Frontal cortex (tissue), 4 donors: Measurements from ENCODE around the gene AGPAT2. TPM values are rescaled to one million over a fixed set of nuclear protein-coding genes. Genes with fewer than 3 reads are reported as not detected.

Experiments used
- DNase-seq, 2 donors: peaks; one replicate each; pipeline ENCODE4 v3.0.0; 2012; ENCODE audit warnings: low spot score in 2 of 2
- FAIRE-seq: peaks from 2 replicates; lab custom pipeline; 2012; peaks lifted over from hg19 to GRCh38; lab: Jason Lieb, UNC
- total RNA-seq: library from RNA; depleted of rRNA; stranded (reverse); fragments of >200 nt; gene quantifications from one replicate; pipeline ENCODE4 v1.2.3, GENCODE V29; 2014
- donor health status: control.
- donor health status: control.
- donor health status: control.

The AGPAT2 gene
- total RNA-seq, 1 donor from 2014 or later, result 1.2 TPM

- no peak for DNase-seq
- no peak for FAIRE-seq
These were observed 9.2 kb downstream of the AGPAT2 start for GRCh38 chr9:136678034-136678433.

GRCh38 chr9:136676920-136677686 is 10.2 kb downstream of the AGPAT2 start:
- no peak for DNase-seq
- no peak for FAIRE-seq

- no peak for DNase-seq
- FAIRE-seq, result no peak
These were observed 10.9 kb downstream of the AGPAT2 start for GRCh38 chr9:136676297-136676794.

- no peak for DNase-seq
- FAIRE-seq, result no peak
These were observed 11.6 kb downstream of the AGPAT2 start for GRCh38 chr9:136675477-136676296.

GRCh38 chr9:136674786-136675349 is 12.4 kb downstream of the AGPAT2 start:
- DNase-seq, result no peak
- FAIRE-seq, result no peak

GRCh38 chr9:136673975-136674785 is 13.1 kb downstream of the AGPAT2 start:
- no peak for DNase-seq
- no peak for FAIRE-seq

- FAIRE-seq, result no peak
- DNase-seq, result no peak
These were observed 13.9 kb downstream of the AGPAT2 start for GRCh38 chr9:136673088-136673974.

- FAIRE-seq, result no peak
- no peak for DNase-seq
These were observed 14.7 kb downstream of the AGPAT2 start for GRCh38 chr9:136672431-136673087.

- peak in 1 of 2 donors; percentile 77 for DNase-seq
- FAIRE-seq, result no peak
These were observed 15.4 kb downstream of the AGPAT2 start for GRCh38 chr9:136671646-136672430.

- FAIRE-seq (no peak), DNase-seq (no peak)
These were observed 16.0 kb downstream of the AGPAT2 start for GRCh38 chr9:136671254-136671614.

- DNase-seq, result no peak
- no peak for FAIRE-seq
These were observed 16.5 kb downstream of the AGPAT2 start for GRCh38 chr9:136670576-136671253.

GRCh38 chr9:136669791-136670464 is 17.3 kb downstream of the AGPAT2 start:
- DNase-seq (no peak), FAIRE-seq (no peak)

- FAIRE-seq (no peak), DNase-seq (no peak)
These were observed 18.1 kb downstream of the AGPAT2 start for GRCh38 chr9:136668983-136669790.

- no peak for FAIRE-seq
- DNase-seq, result no peak
These were observed 19.1 kb downstream of the AGPAT2 start for GRCh38 chr9:136667940-136668760.
